HepG2 (cell line): ENCODE measurements around the gene BRPF1. TPM values are rescaled to one million over a fixed set of nuclear protein-coding genes. Genes with fewer than 3 reads are reported as not detected.

Experiments
- ATAC-seq: fragments of 200-7000 bp; cut with Tn5 transposase; 3 replicates; pipeline ENCODE4 v1.9.1; 2020; ENCODE audit warnings: mild to moderate bottlenecking, moderate library complexity
- BruUV-seq: library from RNA; stranded (reverse); fragments of 400-500 nt; replicated peaks from 2 replicates; lab custom pipeline; 2021; lab: Mats Ljungman, UMichigan
- CTCF ChIA-PET: fragments of 300-600 bp; formaldehyde crosslinking; extraction: SDS; loops from one replicate; lab custom pipeline; 2021; ENCODE audit warnings: low total read pairs, inconsistent platforms, low intra/inter-chr PET ratio; lab: Yijun Ruan, JAX
- POLR2A ChIA-PET: fragments of 350-600 bp; sonication (Branson Sonifier 250); formaldehyde crosslinking; loops from one replicate; lab custom pipeline; 2020; ENCODE audit warnings: antibody characterized with exemption, inconsistent platforms; lab: Yijun Ruan, JAX
- DNase-seq: peaks from one replicate; pipeline ENCODE4 v3.0.0-alpha.2; 2015; ENCODE audit warnings: low spot score
- FAIRE-seq: peaks from 3 replicates; lab custom pipeline; 2011; peaks lifted over from hg19 to GRCh38; lab: Jason Lieb, UNC
- H2AFZ ChIP-seq: one replicate; pipeline ENCODE4 v1.6.1; 2011; ENCODE audit warnings: low read length, inconsistent platforms
- H3K27ac ChIP-seq: fragments of 300-600 bp; 3 replicates; pipeline ENCODE4 v1.8.0; 2011; ENCODE audit warnings: mixed run types, mild to moderate bottlenecking, mixed read lengths, low read length, inconsistent platforms; ENCODE audit not compliant: insufficient read depth; ENCODE audit errors: extremely low read length
- H3K27me3 ChIP-seq, 2 experiments: fragments of 200-600 bp in 1 of 2; 2 replicates in 1 of 2; 3 replicates in 1 of 2; pipeline versions ENCODE4 v1.6.0 to v1.8.0; 2011; ENCODE audit warnings: low read length in 2 of 2, mild to moderate bottlenecking in 2 of 2, moderate library complexity in 2 of 2, inconsistent platforms in 1 of 2; ENCODE audit not compliant: insufficient read depth in 2 of 2, control insufficient read depth in 1 of 2
- H3K36me3 ChIP-seq, 2 experiments: fragments of 200-600 bp in 1 of 2; replicated peaks in 1 of 2; 2 replicates in 1 of 2; 3 replicates in 1 of 2; pipeline versions ENCODE4 v1.5.1 to v1.8.0; 2011; ENCODE audit warnings: low read length in 2 of 2, inconsistent platforms in 1 of 2; ENCODE audit not compliant: insufficient read depth in 2 of 2, control insufficient read depth in 1 of 2
- H3K4me1 ChIP-seq: 2 replicates; pipeline ENCODE4 v1.5.1; 2012; ENCODE audit warnings: low read length, inconsistent platforms; ENCODE audit not compliant: insufficient read depth
- H3K4me2 ChIP-seq: 2 replicates; pipeline ENCODE4 v1.6.0; 2011; ENCODE audit warnings: low read depth, low read length, inconsistent platforms
- H3K4me3 ChIP-seq, 3 experiments: fragments of 200-600 bp in 1 of 3; sonication (generic), shearing (Covaris generic) in 1 of 3; replicated peaks in 1 of 3; 2 replicates each; pipeline ENCODE4 v1.5.1; 2011 to 2016; ENCODE audit warnings: low read length in 3 of 3, inconsistent platforms in 2 of 3, low read depth in 2 of 3, mild to moderate bottlenecking in 2 of 3, control low read depth in 1 of 3, mixed read lengths in 1 of 3; ENCODE audit not compliant: insufficient read depth in 1 of 3
- H3K79me2 ChIP-seq: one replicate; pipeline ENCODE4 v1.6.1; 2011; ENCODE audit warnings: low read length, inconsistent platforms; ENCODE audit not compliant: insufficient read depth
- H3K9ac ChIP-seq: 2 replicates; pipeline ENCODE4 v1.6.0; 2011; ENCODE audit warnings: mild to moderate bottlenecking, low read depth, low read length, inconsistent platforms; ENCODE audit not compliant: insufficient read depth
- H3K9me3 ChIP-seq: 2 replicates; pipeline ENCODE4 v1.5.1; 2012; ENCODE audit warnings: mild to moderate bottlenecking, low read length
- H4K20me1 ChIP-seq: 2 replicates; pipeline ENCODE4 v1.6.0; 2011; ENCODE audit warnings: inconsistent platforms, mild to moderate bottlenecking, low read length, moderate library complexity; ENCODE audit not compliant: insufficient read depth
- CEBPB ChIP-seq: IDR thresholded peaks from 2 replicates; pipeline ENCODE4 v1.6.1; 2011; ENCODE audit warnings: low read depth, low read length, improper control_type of control experiment, borderline replicate concordance
- E2F2 ChIP-seq: sonication (generic); formaldehyde crosslinking; IDR thresholded peaks from 2 replicates; pipeline ENCODE4 v1.4.0; 2020; ENCODE audit warnings: missing genetic modification reagents, borderline replicate concordance
- MAZ ChIP-seq, 2 experiments: sonication (generic) in 1 of 2; formaldehyde crosslinking in 1 of 2; IDR thresholded peaks; 2 replicates each; pipeline versions ENCODE4 v1.5.0 to v1.6.1; 2012 to 2020; ENCODE audit warnings: low read depth in 2 of 2, mild to moderate bottlenecking in 2 of 2, borderline replicate concordance in 1 of 2, improper control_type of control experiment in 1 of 2, low read length in 1 of 2, missing genetic modification reagents in 1 of 2, moderate library complexity in 1 of 2
- MTF1 ChIP-seq: sonication (generic); formaldehyde crosslinking; IDR thresholded peaks from 2 replicates; pipeline ENCODE4 v1.5.0; 2020; ENCODE audit warnings: missing genetic modification reagents
- PHF8 ChIP-seq: sonication (generic); formaldehyde crosslinking; IDR thresholded peaks from 2 replicates; pipeline ENCODE4 v1.5.0; 2020; ENCODE audit warnings: missing genetic modification reagents
- POLR2AphosphoS2 ChIP-seq: IDR thresholded peaks from 2 replicates; pipeline ENCODE4 v1.6.1; 2011; ENCODE audit warnings: low read depth, low read length, improper control_type of control experiment
- SP2 ChIP-seq: sonication (generic); formaldehyde crosslinking; IDR thresholded peaks from 2 replicates; pipeline ENCODE4 v1.5.1; 2020; ENCODE audit warnings: mild to moderate bottlenecking, missing genetic modification reagents
- ZMYM2 ChIP-seq: sonication (generic); formaldehyde crosslinking; IDR thresholded peaks from 2 replicates; pipeline ENCODE4 v1.8.0; 2022; ENCODE audit warnings: mild to moderate bottlenecking, missing genetic modification reagents
- ZNF124 ChIP-seq: sonication (generic); formaldehyde crosslinking; IDR thresholded peaks from 2 replicates; pipeline ENCODE4 v1.4.0; 2020; ENCODE audit warnings: missing genetic modification reagents
- WGBS: methylation state at CpG from one replicate; pipeline ENCODE4 v1.1.6; 2017; ENCODE audit warnings: low lambda C conversion rate; 5-methylcytosine and 5-hydroxymethylcytosine counted together
- in situ Hi-C: cut with HindIII; loops from 2 replicates; pipeline ENCODE4 v1.10.0; 2017; ENCODE audit warnings: low pct_unique_long_range_greater_than_20kb; ENCODE audit not compliant: extremely low pct_ligation_motif_present
- intact Hi-C: fragments of 100-400 bp; cut with micrococcal nuclease; formaldehyde crosslinking; loops from one replicate; pipeline ENCODE4 v1.10.0; 2022; ENCODE audit not compliant: unreplicated experiment
- polyA plus RNA-seq, 8 experiments: library from polyadenylated mRNA; depleted of rRNA in 3 of 8; stranded (reverse) in 7 of 8; unstranded in 1 of 8; fragments of >200 nt; fragmentation: Illumina TruSeq in 4 of 8; extraction: Trizol in 4 of 8; gene quantifications; 2 replicates each; pipeline versions ENCODE4 v1.2.1 to v1.2.3, GENCODE V29; 2011 to 2016; ENCODE audit warnings: low read depth in 4 of 8, missing spikeins in 1 of 8, mixed read lengths in 1 of 8; ENCODE audit not compliant: insufficient read depth in 1 of 8
- total RNA-seq, 5 experiments: library from RNA; depleted of rRNA; stranded (reverse); fragments of >200 nt; fragmentation: Illumina TruSeq; extraction: Trizol; gene quantifications; 2 replicates each; pipeline ENCODE4 v1.2.3, GENCODE V29; 2016; ENCODE audit warnings: low read depth in 1 of 5
- TF ChIP-seq, protein P1 (sequence below): sonication (generic); formaldehyde crosslinking; IDR thresholded peaks from 2 replicates; pipeline ENCODE4 v1.5.0; 2020; ENCODE audit warnings: missing genetic modification reagents, mild to moderate bottlenecking, borderline replicate concordance
- TF ChIP-seq, protein P2 (sequence below): sonication (generic); formaldehyde crosslinking; conservative IDR thresholded peaks from 2 replicates; pipeline ENCODE4 v1.8.1; 2023; ENCODE audit warnings: missing genetic modification reagents

The BRPF1 gene
- total and polyA plus RNA-seq, 2 of the 13 experiments (the other 11 are each of a cell fraction or from before 2014, with no cell fraction given): 7.3 to 10.0 TPM

DNA sequence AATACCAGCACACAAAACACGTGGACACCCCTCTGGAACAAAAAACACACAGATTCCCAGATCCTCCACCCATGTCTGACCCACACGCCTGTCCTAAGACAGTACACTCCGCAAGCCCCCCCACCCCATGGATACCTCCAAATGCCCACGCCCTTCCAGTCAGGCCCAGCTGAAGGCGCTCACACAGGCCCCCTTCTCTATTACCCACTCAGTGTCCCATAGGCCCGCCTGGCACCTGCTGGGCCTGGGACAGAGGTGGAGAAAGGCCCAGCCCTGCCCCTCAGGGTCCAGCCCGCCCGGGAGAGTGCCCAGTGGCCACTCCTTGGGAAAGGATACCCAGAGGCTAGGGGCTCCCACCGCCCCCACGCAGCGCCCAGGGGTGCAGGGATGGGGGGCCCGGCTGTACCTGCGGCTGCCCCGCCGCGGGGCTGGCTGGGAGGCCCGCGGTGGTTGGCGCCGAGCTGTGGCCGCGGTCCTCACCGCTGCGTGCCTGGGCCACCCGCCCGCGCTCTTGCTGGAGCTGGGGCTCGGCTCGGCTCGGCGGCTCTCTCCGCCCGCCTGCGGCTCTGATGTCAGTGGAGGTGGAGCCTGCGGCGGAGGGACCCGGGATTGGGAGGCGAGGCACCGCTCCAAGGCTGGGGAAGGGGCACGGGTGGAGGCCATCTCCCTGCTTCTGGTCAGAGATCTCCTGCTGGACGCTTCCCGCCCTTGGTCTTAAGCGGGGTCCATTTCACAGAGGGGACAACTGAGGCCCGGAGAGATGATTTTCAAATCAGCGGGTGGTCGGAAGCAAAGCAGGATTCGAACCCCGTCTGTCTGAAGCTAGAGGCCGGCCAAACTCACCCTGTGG, 38.1 kb downstream of the BRPF1 start, which contains the start of gene CAMK1 (continued):
- TF ChIP-seq PHF8 (CRISPR knock-in tag): peak; percentile 68
- TF ChIP-seq, protein P1, sequence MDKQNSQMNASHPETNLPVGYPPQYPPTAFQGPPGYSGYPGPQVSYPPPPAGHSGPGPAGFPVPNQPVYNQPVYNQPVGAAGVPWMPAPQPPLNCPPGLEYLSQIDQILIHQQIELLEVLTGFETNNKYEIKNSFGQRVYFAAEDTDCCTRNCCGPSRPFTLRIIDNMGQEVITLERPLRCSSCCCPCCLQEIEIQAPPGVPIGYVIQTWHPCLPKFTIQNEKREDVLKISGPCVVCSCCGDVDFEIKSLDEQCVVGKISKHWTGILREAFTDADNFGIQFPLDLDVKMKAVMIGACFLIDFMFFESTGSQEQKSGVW (CRISPR knock-in tag): no peak
- TF ChIP-seq, protein P2, sequence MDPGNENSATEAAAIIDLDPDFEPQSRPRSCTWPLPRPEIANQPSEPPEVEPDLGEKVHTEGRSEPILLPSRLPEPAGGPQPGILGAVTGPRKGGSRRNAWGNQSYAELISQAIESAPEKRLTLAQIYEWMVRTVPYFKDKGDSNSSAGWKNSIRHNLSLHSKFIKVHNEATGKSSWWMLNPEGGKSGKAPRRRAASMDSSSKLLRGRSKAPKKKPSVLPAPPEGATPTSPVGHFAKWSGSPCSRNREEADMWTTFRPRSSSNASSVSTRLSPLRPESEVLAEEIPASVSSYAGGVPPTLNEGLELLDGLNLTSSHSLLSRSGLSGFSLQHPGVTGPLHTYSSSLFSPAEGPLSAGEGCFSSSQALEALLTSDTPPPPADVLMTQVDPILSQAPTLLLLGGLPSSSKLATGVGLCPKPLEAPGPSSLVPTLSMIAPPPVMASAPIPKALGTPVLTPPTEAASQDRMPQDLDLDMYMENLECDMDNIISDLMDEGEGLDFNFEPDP (CRISPR knock-in tag): no peak
- no peak for TF ChIP-seq ZMYM2 (CRISPR knock-in tag)
- TF ChIP-seq POLR2AphosphoS2: no peak

GRCh38 chr3:9770276-9770812, 38.8 kb downstream of the BRPF1 start:
- DNase-seq (peak; percentile 74), FAIRE-seq (no peak), ATAC-seq (peak; percentile 22)
- Histone ChIP-seq H3K36me3 (peaks cover 4 to 11% of the 10 kb centered on the region in 2 experiments; a peak in 3 of 5 replicates), H3K4me1 (peaks cover 39% of the 10 kb centered on the region), H3K27ac (peak overlapping the region; percentile 57), H3K9me3 (no peaks in the 10 kb centered on the region), H3K4me2 (peak overlapping the region; percentile 99), H3K4me3 (peak overlapping the region; percentile 68 to 92 (median 76)), H3K9ac (peak overlapping the region; percentile 84), H4K20me1 (no peaks in the 10 kb centered on the region), H3K27me3 (no peaks in the 10 kb centered on the region; a peak in 1 of 5 replicates), H2AFZ (no peak overlapping the region), H3K79me2 (peaks cover 13% of the 10 kb centered on the region)
- 2% methylated on average over 15 of the region's 15 CpGs for WGBS
- in situ Hi-C loops: no loop called here
- POLR2A ChIA-PET: interaction anchor here (0.7 to 5.3 kb wide), 7 partner anchors 12 to 407 kb away, joined by 3 to 50 read pairs (median 6); partner anchors contain the start of genes ARPC4, BRPF1, OGG1 and TADA3
- intact Hi-C loops: no loop called here
- CTCF ChIA-PET: no interaction called here
- BruUV-seq: TSS peak; percentile 35
- 0 out of 2 replicates have a peak, but pooled peaks have one; percentile 55 for TF ChIP-seq MTF1 (CRISPR knock-in tag)
- TF ChIP-seq ZNF124 (CRISPR knock-in tag): 0 out of 2 replicates have a peak, but pooled peaks have one; percentile 2
- no peak for TF ChIP-seq MAZ (IDR thresholded peaks at IDR 0.05; ENCODE audit: borderline replicate concordance, low read depth, low read length)
- TF ChIP-seq MAZ (CRISPR knock-in tag; IDR thresholded peaks at IDR 0.05; ENCODE audit: low read depth): 0 out of 2 replicates have a peak, but pooled peaks have one; percentile 44
- TF ChIP-seq CEBPB: peak; percentile 51; the same call in 1 of the 2 replicates
- peak; percentile 14; the same call in 1 of the 2 replicates for TF ChIP-seq SP2
- TF ChIP-seq E2F2 (CRISPR knock-in tag): no peak
